ENCODE data around the gene KDM4B. TPM values are rescaled to one million over a fixed set of nuclear protein-coding genes. Genes with fewer than 3 reads are reported as not detected.

The KDM4B gene
- total RNA-seq, 1 experiment from 2014 or later = 43.7 TPM

DNA sequence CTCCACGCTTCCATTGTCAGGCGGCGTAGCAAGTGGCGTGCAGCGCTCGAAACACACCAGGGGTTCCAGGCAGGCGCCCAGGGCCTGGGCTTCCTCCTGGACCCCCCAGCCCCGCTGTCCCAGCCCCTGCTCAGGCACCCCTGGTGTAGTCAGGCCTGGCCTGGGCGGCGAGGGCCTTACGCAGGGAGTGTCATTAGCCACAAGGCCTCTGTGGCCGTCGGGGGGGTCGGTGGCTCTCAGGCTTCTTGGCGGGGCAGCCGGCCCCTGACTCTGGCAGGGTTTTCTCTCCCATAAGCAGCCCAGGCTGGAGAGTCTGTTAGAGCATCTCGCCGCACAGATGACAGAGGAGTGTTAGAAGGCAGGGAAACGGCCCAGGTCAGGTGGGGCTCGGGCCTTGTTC, 116.7 kb downstream of the KDM4B start:
- Histone ChIP-seq H3K9ac (ENCODE audit: extremely low read depth, insufficient read length, low read length) (no peak overlapping the region), H3T11ph (ENCODE audit: low read length) (no peak overlapping the region), H3K27me3 (ENCODE audit: insufficient read depth, low read length) (no peaks in the 10 kb centered on the region), H2BK20ac (ENCODE audit: low read depth, low read length, poor library complexity, severe bottlenecking) (no peak overlapping the region), H3K27ac (ENCODE audit: insufficient read length, low read depth, low read length) (no peak overlapping the region), H4K20me1 (ENCODE audit: control insufficient read depth, insufficient read depth, insufficient read length) (no peaks in the 10 kb centered on the region), H2AK5ac (ENCODE audit: insufficient read length, low read length) (no peak overlapping the region), H2BK12ac (ENCODE audit: insufficient read length, low read depth, low read length) (no peak overlapping the region), H3K79me1 (ENCODE audit: insufficient read depth, low read depth, low read length, poor library complexity, severe bottlenecking) (no peaks in the 10 kb centered on the region), H2BK15ac (ENCODE audit: low read depth, low read length) (no peak overlapping the region), H3K4me2 (ENCODE audit: insufficient read depth, insufficient read length, low read length) (no peak overlapping the region), H3K4ac (ENCODE audit: low read depth, low read length) (no peak overlapping the region), H3K14ac (ENCODE audit: insufficient read depth, low read length) (no peak overlapping the region), H4K8ac (replicated peaks; ENCODE audit: insufficient read length, low read depth, low read length) (no peak overlapping the region), H3K4me1 (ENCODE audit: insufficient read depth, low read length) (no peaks in the 10 kb centered on the region), H3K23ac (ENCODE audit: insufficient read length, low read depth, low read length) (no peak overlapping the region), H3K79me2 (ENCODE audit: insufficient read depth, low read length) (no peaks in the 10 kb centered on the region), H3K23me2 (ENCODE audit: insufficient read length, low read depth, low read length, poor library complexity, severe bottlenecking) (no peaks in the 10 kb centered on the region), H3K9me3 (ENCODE audit: control insufficient read depth, low read depth, low read length) (no peaks in the 10 kb centered on the region), H3K56ac (ENCODE audit: insufficient read length, low read depth, low read length) (no peak overlapping the region), H3K18ac (ENCODE audit: insufficient read length, low read depth, low read length) (no peak overlapping the region), H2BK5ac (ENCODE audit: insufficient read length, low read length) (no peak overlapping the region), H4K91ac (ENCODE audit: insufficient read length, low read depth, low read length) (no peak overlapping the region), H4K5ac (ENCODE audit: insufficient read length, low read depth, low read length) (no peak overlapping the region), H2BK120ac (ENCODE audit: low read depth, low read length, poor library complexity, severe bottlenecking) (no peak overlapping the region), H2AFZ (ENCODE audit: low read length) (no peak overlapping the region)
- TF ChIP-seq, protein P1, sequence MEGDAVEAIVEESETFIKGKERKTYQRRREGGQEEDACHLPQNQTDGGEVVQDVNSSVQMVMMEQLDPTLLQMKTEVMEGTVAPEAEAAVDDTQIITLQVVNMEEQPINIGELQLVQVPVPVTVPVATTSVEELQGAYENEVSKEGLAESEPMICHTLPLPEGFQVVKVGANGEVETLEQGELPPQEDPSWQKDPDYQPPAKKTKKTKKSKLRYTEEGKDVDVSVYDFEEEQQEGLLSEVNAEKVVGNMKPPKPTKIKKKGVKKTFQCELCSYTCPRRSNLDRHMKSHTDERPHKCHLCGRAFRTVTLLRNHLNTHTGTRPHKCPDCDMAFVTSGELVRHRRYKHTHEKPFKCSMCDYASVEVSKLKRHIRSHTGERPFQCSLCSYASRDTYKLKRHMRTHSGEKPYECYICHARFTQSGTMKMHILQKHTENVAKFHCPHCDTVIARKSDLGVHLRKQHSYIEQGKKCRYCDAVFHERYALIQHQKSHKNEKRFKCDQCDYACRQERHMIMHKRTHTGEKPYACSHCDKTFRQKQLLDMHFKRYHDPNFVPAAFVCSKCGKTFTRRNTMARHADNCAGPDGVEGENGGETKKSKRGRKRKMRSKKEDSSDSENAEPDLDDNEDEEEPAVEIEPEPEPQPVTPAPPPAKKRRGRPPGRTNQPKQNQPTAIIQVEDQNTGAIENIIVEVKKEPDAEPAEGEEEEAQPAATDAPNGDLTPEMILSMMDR (conservative IDR thresholded peaks at IDR 0.05) = no peak
- Mint-ChIP-seq H3K36me3 (ENCODE audit: insufficient read depth in 1 of 3, low read depth in 3 of 3) (peaks cover 0 to 28% (median 27%) of the 10 kb centered on the region in 3 experiments; a peak in 4 of 7 replicates), H3K4me3 (no peak overlapping the region), H3K27me3 (ENCODE audit: low read depth) (no peaks in the 10 kb centered on the region), H3K4me1 (peaks cover 0 to 29% of the 10 kb centered on the region in 2 experiments; a peak in 2 of 4 replicates), H3K27ac (peak overlapping the region in 2 of 3 experiments; percentile 39 to 94; a peak in 2 of 7 replicates), H3K9me3 (no peaks in the 10 kb centered on the region; a peak in 1 of 5 replicates)
- DNase-seq = no peak
- no CpG with 5 or more reads among the region's 20 CpGs for WGBS (ENCODE audit: extremely low coverage, insufficient read length, low lambda C conversion rate)
